GM10248 (cell line): ENCODE measurements around the gene CCDC69.

ENCODE experiments used
- CTCF ChIA-PET: fragments of 300-600 bp; sonication (Branson Sonifier 250); formaldehyde crosslinking; extraction: SDS; loops from one replicate; lab custom pipeline; 2021; ENCODE audit warnings: antibody characterized with exemption; lab: Yijun Ruan, JAX
- POLR2A ChIA-PET: fragments of 350-650 bp; sonication (Branson Sonifier 250); formaldehyde crosslinking; extraction: SDS; loops from one replicate; lab custom pipeline; 2020; ENCODE audit warnings: antibody characterized with exemption; lab: Yijun Ruan, JAX
- DNase-seq: peaks from one replicate; pipeline ENCODE4 v3.0.0; 2012; ENCODE audit errors: extremely low spot score
- CTCF ChIP-seq: IDR thresholded peaks from 2 replicates; pipeline ENCODE4 v1.5.1; 2012; ENCODE audit warnings: mild to moderate bottlenecking, low read depth; ENCODE audit errors: extremely low read depth, missing control alignments, control extremely low read depth

Gene CCDC69

GRCh38 chr5:151225475-151225874 lies 1.6 kb upstream of the CCDC69 start:
- ChIA-PET POLR2A (no interaction called here), CTCF (interaction anchor here (4.1 kb wide), 1 partner anchor 11 kb away, joined by 54 read pairs; no protein-coding TSS in a partner anchor)
- DNase-seq, result no peak

GRCh38 chr5:151225071-151225470 lies 1.2 kb upstream of the CCDC69 start:
- ChIA-PET CTCF (interaction anchor here (1.5 to 4.1 kb wide), 2 partner anchors 11 to 174 kb away, joined by 3 to 54 read pairs; no protein-coding TSS in a partner anchor), POLR2A (no interaction called here)
- TF ChIP-seq CTCF, result no peak
- DNase-seq, result no peak

More at GRCh38 chr5:151225475-151225874, 1.6 kb upstream of the CCDC69 start:
- TF ChIP-seq CTCF, result no peak

- POLR2A ChIA-PET, result interaction anchor here (0.8 to 3.2 kb wide), 6 partner anchors 9 to 815 kb away, joined by 3 to 25 read pairs (median 6); partner anchors contain the start of gene GM2A
- no peak for DNase-seq
- TF ChIP-seq CTCF, result no peak
- CTCF ChIA-PET, result interaction anchor here (1.0 to 4.1 kb wide), 8 partner anchors 10 to 174 kb away, joined by 3 to 54 read pairs (median 12); partner anchors contain the start of gene GM2A
Measured at GRCh38 chr5:151224372-151224771, 480 bp upstream of the CCDC69 start.

- POLR2A ChIA-PET, result interaction anchor here (0.8 to 3.2 kb wide), 8 partner anchors 9 to 139 kb away, joined by 3 to 25 read pairs (median 6); partner anchors contain the start of gene GM2A
- CTCF ChIA-PET, result interaction anchor here (0.8 to 4.1 kb wide), 8 partner anchors 9 to 344 kb away, joined by 3 to 54 read pairs (median 12); partner anchors contain the start of gene GM2A
- DNase-seq, result peak; percentile 69
- no peak for TF ChIP-seq CTCF
Measured at GRCh38 chr5:151222790-151223446, 974 bp downstream of the CCDC69 start.

- TF ChIP-seq CTCF, result no peak
- ChIA-PET CTCF (interaction anchor here (1.5 to 4.1 kb wide), 6 partner anchors 8 to 94 kb away, joined by 3 to 54 read pairs (median 12); partner anchors contain the start of gene GM2A), POLR2A (interaction anchor here (1.1 to 3.2 kb wide), 6 partner anchors 8 to 138 kb away, joined by 3 to 25 read pairs (median 4); partner anchors contain the start of gene GM2A)
- DNase-seq, result no peak
Measured at GRCh38 chr5:151222054-151222789, 1.7 kb downstream of the CCDC69 start.

- ChIA-PET POLR2A (interaction anchor here (1.3 to 3.2 kb wide), 3 partner anchors 8 to 31 kb away, joined by 3 to 25 read pairs (median 8); partner anchors contain the start of gene GM2A), CTCF (interaction anchor here (0.6 to 4.1 kb wide), 6 partner anchors 9 to 95 kb away, joined by 3 to 54 read pairs (median 12); partner anchors contain the start of gene GM2A)
- no peak for DNase-seq
- TF ChIP-seq CTCF, result no peak
Measured at GRCh38 chr5:151221574-151221973, 2.3 kb downstream of the CCDC69 start.
